ENCODE measurements around the gene TNIK.

DNA sequence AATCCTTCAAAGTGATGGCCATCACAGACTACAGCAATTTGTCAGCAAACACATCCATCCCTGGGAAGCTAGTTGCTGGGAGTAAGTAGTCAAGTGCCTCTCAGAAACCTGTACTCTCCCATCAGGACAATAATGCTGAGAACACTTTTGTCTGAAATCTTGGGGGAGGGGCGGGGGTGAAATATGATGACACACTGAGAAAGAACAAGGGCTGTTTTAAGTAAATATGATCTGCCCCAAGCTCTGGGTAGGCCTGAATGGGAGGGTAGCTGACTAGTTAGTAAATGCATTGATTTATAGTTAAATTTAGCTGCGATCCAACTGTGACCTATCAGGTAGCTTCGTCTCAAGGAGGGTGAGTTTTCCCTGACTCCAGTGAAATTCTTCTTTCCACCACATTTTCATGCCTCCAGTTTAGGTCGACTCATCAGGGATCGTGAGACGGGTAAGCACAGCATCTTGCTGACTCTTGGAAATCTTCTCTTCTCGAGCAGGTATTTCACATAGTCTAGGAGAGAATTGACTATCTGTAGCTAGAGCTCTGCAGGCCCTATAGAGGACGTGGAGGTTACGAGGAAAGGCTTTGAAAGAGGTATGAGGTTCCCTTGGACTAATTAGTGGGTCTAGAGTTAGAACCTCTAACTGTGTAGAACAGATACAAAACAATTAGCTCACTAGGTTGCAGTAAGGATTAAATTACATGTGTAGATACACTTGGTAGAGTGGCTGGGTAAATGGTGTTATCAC, 220.3 kb downstream of the TNIK start:
- TF ChIP-seq, protein P1, sequence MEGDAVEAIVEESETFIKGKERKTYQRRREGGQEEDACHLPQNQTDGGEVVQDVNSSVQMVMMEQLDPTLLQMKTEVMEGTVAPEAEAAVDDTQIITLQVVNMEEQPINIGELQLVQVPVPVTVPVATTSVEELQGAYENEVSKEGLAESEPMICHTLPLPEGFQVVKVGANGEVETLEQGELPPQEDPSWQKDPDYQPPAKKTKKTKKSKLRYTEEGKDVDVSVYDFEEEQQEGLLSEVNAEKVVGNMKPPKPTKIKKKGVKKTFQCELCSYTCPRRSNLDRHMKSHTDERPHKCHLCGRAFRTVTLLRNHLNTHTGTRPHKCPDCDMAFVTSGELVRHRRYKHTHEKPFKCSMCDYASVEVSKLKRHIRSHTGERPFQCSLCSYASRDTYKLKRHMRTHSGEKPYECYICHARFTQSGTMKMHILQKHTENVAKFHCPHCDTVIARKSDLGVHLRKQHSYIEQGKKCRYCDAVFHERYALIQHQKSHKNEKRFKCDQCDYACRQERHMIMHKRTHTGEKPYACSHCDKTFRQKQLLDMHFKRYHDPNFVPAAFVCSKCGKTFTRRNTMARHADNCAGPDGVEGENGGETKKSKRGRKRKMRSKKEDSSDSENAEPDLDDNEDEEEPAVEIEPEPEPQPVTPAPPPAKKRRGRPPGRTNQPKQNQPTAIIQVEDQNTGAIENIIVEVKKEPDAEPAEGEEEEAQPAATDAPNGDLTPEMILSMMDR (IDR thresholded peaks at IDR 0.05): no peak
- TF ChIP-seq POLR2A (IDR thresholded peaks at IDR 0.05; ENCODE audit: low read depth): no peak
- TF ChIP-seq EP300 (IDR thresholded peaks at IDR 0.05): no peak

Measured in esophagus muscularis mucosa (tissue), 4 donors.